Measurements from ENCODE around the gene BCL2.

GRCh38 chr18:63078471-63078870 is 241.1 kb downstream of the BCL2 start:
- no peak for TF ChIP-seq REST (IDR thresholded peaks at IDR 0.05; ENCODE audit: low read depth)
- no peak for TF ChIP-seq CTCF (IDR thresholded peaks at IDR 0.05 in 2 of 3, conservative IDR thresholded peaks at IDR 0.05 in 1 of 3; ENCODE audit: borderline replicate concordance in 1 of 3, insufficient read depth in 1 of 3, low read depth in 2 of 3, low read length in 2 of 3)
- no peak for TF ChIP-seq MAX (IDR thresholded peaks at IDR 0.05)
- TF ChIP-seq ZFX (IDR thresholded peaks at IDR 0.05) = no peak
- TF ChIP-seq POLR2A (IDR thresholded peaks at IDR 0.05; ENCODE audit: borderline replicate concordance, extremely low read depth, insufficient read depth, insufficient read length) = no peak
- no peak for TF ChIP-seq POLR2AphosphoS5 (IDR thresholded peaks at IDR 0.05; ENCODE audit: low read depth, low read length)
- TF ChIP-seq EZH2phosphoT487 (IDR thresholded peaks at IDR 0.05; ENCODE audit: borderline replicate concordance) = no peak
- no peak for TF ChIP-seq CEBPB (IDR thresholded peaks at IDR 0.05; ENCODE audit: low read depth)
- TF ChIP-seq ZNF274 (IDR thresholded peaks at IDR 0.05; ENCODE audit: low read depth, low read length) = no peak
- TF ChIP-seq ATF3 (IDR thresholded peaks at IDR 0.05) = no peak
